Hematopoietic multipotent progenitor cell treated with erythropoietin and hydrocortisone succinate and interleukin-3 and kit ligand, for 17 days (in vitro differentiated cells): Measurements from ENCODE around the gene CTNNBIP1.
"Not testable (repeated sequence)": the region's sequence is repeated elsewhere in the genome, so short reads cannot be mapped to it uniquely, and the experiment has no call there.

ENCODE experiments used
- DNase-seq: peaks from one replicate; pipeline ENCODE4 v3.0.0-alpha.2; 2015; ENCODE audit warnings: low spot score

Gene CTNNBIP1

GRCh38 chr1:9827558-9828185 lies 82.4 kb downstream of the CTNNBIP1 start:
- no peak for DNase-seq

DNA sequence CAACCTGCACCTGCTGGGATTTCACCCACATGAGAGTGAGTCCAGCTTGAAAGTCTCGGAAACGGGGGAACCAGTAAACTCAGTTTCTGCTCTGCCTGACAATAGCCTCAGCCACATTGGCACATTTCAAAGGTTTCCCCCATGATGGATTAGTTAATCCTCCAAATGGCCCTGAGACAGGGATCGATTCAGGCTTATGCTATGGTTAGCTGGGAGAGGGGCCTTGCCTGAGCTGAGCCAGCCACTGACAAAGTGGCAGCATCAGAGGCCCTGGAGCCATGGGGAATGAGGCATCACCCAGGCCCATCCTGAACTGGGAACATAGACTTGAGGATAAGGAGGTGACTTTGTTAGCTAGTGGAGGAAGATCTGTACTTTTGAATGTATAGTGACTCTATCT lies 83.5 kb downstream of the CTNNBIP1 start:
- no peak for DNase-seq

GRCh38 chr1:9826087-9826486 lies 84.0 kb downstream of the CTNNBIP1 start:
- no peak for DNase-seq

DNA sequence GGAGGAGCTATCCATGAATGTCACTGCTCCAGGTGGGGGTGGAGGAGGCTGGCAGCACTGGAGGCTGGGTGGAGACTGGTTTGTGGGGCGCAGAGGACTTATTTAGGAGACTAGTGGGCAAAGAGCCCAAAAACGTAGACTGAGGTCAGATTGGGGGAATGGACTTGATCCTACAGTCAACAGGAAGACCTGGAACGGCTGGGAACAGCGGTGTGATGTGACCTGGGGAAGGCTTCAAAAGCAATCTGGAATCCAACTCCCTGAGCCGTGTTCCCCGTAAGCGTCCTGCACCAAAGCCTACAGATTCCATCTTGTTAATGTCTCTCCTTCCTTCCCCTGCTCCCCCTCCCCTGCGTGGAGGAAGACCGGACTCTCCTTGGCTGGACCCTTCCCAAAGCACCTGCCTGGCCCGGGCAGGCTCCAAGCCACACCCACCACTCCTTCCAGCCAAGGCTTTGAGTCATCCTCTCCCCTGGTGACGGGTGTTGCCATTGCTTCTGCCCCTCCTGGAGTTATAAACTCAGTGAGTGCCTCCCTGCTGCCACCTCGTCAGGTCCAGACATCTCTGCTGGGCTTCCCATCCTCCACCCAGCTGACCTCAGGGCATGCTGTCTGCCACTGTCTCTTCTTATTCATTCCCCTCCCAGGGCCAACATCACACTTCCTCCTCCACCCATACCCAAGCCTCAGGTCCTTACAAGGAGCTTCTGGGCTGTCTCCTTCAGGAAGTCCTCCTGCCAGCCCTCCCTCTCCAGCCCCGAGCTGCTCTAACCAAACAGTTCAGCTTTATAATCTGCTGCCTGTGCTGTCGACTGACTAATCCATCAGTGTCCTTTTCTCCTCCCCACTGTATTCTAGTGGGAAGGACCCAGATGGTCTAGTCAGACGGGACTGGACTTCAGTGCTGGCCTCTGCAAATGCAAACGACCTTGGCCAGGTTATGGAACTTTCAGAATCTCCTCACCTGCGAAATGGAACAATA lies 84.7 kb downstream of the CTNNBIP1 start:
- no peak for DNase-seq

DNA sequence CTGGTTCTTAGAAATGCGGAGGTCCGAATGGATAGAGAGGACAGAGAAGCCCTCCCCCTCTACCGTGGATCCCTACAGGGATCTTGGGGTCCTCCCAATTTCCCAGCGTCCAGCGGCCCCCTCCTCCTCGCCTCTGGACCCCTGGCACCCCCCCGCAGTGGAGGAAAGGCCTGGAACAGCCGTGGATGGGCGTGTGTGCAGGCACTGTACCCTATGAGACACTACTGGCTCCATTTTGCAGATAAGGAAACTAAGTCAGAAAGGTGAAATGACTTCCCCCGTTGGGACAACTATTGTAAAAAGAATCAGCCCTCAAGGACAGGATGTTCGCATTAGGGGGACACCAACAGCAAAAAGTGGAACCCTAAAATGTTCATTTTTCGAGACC lies 85.4 kb downstream of the CTNNBIP1 start:
- DNase-seq = no peak

DNA sequence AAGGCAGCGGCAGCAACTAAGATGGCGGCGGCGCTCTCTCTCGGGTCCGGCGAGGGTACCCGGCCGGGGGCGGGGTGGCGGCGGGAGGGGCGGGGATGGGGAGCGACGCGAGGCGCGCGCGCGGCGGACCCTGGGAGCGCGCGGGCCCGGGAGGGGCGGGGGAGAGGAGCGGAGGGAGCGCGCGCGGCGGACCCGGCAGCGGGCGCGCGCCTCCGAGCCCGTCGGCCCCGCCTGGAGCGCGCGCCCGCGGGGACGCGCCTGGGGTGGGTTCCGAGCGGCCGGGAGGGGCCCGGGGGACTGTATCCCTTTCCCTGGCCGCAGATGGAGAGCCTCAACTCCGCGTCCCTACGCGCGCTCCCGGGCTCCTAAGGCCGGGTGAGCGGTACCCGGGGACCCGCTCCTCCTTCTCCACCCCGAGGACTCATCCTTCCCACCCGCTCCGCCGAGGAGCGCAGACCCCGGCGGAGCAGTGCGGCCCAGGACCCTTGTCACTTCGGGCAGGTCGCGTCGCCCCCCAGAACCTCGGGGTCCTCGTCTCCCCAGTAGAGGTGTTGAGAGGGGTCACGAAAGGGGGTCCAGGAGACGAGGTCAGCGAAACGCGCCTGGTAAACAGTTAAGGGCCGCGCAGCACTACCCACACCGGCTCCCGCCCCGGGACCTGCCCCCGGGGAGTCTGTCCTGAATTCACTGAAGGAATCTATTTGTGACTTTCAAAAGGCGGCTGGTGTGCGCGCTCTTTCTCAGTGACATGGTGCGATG lies 85.9 kb downstream of the CTNNBIP1 start, which contains the start of gene CLSTN1:
CLSTN1 (minus strand) TSS at position 23 of the 759 bp plus-strand sequence. CDS start 232 bp downstream, outside the sequence.
- DNase-seq = no peak

DNA sequence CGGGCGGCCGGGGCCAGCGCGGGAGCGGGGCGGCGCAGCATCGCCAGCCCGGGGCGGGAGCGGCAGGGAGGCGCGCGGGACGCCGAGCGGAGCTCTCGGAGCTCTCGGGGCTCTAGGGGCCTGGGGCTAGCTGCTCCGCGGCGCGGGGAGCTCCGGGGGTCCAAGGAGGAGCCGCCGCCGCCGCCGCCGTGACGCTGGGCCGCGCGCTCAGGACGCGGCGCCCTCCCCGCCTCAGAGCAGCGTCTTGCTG lies 86.5 kb downstream of the CTNNBIP1 start:
- no peak for DNase-seq

DNA sequence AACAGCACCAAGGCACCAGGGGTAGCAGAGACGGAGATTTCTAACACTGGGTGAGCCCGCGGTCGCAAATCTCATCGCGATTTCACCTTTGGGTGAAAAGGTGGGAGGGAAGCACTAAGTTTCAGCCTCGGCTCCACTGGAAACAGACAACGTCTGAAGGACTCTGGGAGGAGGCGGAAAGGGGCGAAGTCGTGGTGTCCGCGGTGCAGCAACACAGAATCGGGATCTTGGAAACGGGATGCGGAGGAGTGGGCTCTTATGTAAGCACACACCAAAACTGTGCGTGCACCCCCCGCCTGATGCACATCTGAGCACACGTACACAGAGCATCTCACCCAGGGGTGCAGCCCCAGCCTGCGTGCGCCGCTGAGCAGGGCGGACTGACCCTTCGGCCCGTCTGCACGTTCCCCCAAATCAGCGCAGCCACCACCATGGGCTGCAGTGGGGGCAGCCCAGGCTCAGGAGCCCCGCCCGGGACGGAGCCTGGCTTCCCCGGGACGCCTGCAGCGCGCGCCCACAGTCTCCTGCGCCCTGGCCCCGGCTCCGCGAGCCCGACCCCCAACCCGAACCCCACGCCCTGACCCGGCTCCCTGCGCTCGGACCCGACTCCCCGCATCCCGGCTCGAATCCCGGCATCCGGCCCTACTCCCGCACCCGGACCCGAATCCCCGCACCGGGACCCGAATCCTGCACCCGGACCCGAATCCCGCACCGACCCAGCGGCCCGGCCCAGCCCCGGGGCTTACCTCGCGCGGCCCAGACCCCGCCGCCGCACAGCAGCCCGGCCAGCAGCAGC lies 87.0 kb downstream of the CTNNBIP1 start:
- no peak for DNase-seq

DNA sequence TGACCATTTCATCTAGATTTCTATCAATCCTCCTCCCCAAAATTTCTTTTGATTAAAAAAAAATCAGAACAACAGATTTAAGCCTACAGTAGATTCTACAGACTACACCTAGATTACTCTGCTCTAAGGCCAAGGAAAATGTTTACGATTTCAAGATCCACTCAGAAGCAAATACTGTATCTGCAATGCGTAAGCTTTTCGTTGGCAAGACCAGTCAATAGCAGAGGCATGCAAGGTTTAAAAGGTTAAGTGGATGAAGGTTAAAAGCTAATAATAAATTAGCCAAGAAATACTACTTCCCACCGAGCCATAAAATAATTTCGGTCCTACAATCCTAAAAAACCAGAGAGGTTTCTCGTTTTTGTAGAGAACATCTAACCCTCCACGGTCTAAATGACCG lies 87.6 kb downstream of the CTNNBIP1 start:
- DNase-seq = no peak

GRCh38 chr1:9821710-9822109 lies 88.4 kb downstream of the CTNNBIP1 start:
- DNase-seq = no peak

GRCh38 chr1:9820521-9820920 lies 89.5 kb downstream of the CTNNBIP1 start:
- DNase-seq = no peak

DNA sequence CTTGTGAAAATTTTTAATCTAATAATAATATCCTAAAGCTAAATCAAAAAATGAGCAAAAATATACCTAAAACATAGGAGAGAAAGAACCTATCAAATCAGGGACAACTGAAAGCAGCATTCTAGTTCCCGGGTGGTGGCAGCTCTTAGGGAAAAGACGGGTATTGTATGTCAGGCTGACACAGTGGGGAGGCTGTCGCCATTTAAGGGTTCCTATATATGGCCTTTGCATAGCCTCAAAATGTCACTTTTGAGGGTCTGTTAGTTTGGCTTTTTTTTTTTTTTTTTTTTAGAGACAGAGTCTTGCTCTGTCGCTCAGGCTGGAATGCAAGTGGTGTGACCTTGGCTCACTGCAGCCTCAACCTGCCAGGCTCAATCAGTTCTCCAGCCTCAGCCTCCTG lies 92.3 kb downstream of the CTNNBIP1 start:
- DNase-seq = no peak

GRCh38 chr1:9816199-9816598 lies 93.9 kb downstream of the CTNNBIP1 start:
- no peak for DNase-seq

DNA sequence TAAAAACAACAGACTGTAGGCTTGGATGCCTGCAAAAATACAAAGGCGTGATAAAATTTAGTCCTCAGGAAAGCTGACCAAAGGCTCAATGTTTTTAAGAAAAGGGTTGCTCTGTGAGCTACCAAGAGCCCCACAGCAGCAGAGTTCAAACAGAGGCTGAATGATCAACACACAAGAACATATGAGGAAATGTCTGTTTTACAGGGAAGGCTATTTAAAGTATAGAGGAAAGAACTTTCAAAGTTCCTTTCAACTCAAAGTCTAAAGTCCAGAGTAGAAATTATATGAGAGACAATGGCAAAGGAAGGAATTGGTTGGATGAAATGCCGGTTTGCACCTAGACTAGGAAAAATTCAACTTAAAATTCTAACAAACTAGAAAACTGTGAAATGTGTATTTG lies 94.9 kb downstream of the CTNNBIP1 start:
- no peak for DNase-seq

DNA sequence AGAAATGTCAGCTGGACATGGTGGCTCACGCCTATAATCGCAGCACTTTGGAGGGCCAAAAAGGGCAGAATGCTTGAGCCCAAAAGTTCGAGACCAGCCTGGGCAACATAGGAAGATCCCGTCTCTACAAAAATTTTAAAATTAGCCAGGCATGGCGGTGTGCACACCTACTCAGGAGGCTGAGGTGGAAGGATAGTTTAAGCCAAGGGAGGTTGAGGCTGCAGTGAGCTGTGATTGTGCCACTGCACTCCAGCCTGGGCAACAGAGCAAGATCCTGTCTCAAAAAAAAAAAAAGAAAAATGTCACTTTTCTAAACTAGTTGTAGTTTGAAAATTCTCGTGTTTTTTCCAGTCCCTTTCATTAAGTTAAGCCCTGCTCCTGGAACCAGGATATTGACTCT lies 95.5 kb downstream of the CTNNBIP1 start:
- DNase-seq = no peak

- DNase-seq = no peak
These were observed 98.7 kb downstream of the CTNNBIP1 start for GRCh38 chr1:9811239-9811966.

GRCh38 chr1:9809100-9809510 lies 101.0 kb downstream of the CTNNBIP1 start:
- DNase-seq = no peak

DNA sequence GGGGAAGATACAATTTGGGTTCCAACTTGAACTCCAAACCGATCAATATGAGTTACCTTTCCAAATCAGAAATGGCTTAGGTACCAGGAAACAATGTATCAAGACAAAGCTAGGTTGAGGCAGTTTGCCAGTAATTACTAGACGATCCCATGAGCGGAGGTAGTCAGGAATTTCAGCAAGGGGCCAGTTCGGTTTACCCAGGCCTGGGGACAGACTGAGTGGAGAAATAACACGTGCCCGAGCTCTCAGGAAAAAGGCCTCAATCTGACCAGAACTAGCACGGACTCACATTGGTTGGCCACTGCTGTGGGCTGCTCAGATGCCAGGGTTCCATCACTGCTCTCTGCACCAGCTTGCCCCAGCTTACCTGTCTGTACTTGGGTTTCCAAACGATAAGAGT lies 101.6 kb downstream of the CTNNBIP1 start:
- DNase-seq = no peak

GRCh38 chr1:9807541-9807940 lies 102.5 kb downstream of the CTNNBIP1 start:
- DNase-seq = no peak

- DNase-seq = not testable (repeated sequence)
These were observed 104.1 kb downstream of the CTNNBIP1 start for GRCh38 chr1:9805972-9806371.

GRCh38 chr1:9805006-9805508 lies 105.0 kb downstream of the CTNNBIP1 start:
- DNase-seq = no peak
